HG03342 (cell line): Measurements from ENCODE around the gene ACAD8.

ENCODE experiments used
- ATAC-seq: cut with Tn5 transposase; IDR thresholded peaks from one replicate; pipeline ENCODE4 v1.9.1; 2021; ENCODE audit warnings: mild to moderate bottlenecking, moderate library complexity; ENCODE audit not compliant: unreplicated experiment

Gene ACAD8

DNA sequence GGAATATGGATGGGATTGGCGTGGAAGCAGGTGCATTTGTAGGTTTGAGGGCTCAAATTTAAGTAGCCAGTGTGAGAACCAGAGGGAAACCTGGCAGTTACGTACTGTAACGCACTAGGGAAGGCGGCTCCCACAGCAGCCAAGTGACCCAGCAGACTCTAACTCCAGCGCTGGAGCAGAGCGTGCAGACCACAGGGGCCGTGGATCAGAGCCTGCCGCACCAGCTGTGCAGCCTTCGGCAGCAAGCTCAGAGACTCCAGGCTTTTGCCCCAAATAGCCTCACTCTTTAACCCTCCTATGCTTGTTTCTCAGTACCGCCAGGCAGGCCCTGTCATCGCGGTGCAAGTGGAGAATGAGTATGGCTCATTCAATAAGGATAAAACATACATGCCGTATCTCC is 35.1 kb downstream of the ACAD8 start:
- no peak for ATAC-seq

DNA sequence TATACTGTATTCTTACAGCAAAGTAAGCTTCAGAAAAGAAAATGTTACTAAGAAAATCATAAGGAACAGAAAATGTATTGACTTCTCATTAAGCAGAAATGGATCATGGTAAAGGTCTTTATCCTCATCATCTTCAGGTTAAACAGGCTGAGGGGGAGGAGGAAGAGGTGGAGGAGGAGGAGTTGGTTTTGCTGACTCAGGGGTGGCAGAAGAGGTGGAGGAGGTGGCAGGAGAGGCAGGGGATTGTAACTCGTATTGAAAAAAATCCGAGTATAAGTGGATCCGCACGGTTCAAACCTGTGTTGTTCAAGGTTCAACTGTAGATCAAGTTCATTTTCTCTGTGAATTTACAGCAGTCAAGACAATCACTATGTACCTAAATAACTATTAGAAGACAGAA is 35.8 kb downstream of the ACAD8 start:
- ATAC-seq, result no peak

DNA sequence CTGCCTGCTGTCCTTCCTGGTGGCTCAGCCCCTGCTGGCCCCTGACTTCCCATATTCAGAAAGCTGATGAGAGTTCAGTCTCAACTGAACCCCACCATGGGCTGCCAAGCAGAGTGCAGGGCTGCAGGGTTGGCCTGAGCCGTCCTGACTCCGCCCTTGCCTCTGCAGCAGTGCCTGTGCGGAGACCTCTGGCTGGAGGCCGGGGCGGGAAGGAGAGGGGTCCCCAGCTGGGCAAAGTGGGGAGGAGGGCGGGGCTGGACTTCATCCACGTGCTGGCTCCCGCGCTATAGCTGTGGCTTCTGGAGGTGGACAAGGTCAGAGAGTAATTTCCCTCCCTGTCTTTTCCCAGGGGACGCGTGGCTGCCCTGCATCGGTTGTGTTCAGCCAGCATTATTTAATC is 36.4 kb downstream of the ACAD8 start:
- no peak for ATAC-seq

DNA sequence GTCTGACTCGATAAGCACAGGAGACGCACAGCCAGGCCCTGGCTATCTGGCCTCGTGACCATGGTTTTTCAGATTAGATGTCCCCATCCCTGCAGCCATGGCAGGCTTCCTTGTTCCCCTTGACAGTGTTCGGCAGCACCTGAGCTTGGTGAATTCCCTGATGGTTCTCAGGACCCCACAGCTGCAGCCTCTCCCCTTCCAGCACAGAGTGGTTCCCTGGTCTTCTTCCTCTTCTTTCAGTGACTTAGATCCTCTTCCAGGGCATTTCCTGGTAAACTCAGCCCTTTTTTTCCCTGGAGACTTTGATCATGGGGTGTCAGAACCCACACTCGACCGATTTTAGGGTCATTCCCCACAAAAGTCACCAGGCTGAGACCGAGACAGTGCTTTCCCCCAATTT is 37.3 kb downstream of the ACAD8 start:
- no peak for ATAC-seq

DNA sequence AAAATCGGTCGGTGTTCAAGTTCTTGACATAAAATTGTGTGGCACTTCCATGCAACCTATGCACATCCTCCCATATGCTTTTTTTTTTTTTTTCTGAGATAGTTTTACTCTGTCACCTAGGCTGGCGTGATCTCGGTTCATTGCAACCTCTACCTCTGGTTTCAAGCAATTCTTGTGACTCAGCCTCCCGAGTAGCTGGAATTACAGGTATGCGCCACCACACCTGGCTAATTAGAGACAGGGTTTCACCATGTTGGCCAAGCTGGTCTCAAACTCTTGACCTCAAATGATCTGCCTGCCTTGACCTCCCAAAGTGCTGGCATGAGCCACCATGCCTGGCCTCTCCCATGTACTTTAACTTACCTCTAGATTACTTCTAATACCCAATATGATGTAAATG is 37.8 kb downstream of the ACAD8 start:
- ATAC-seq, result no peak

DNA sequence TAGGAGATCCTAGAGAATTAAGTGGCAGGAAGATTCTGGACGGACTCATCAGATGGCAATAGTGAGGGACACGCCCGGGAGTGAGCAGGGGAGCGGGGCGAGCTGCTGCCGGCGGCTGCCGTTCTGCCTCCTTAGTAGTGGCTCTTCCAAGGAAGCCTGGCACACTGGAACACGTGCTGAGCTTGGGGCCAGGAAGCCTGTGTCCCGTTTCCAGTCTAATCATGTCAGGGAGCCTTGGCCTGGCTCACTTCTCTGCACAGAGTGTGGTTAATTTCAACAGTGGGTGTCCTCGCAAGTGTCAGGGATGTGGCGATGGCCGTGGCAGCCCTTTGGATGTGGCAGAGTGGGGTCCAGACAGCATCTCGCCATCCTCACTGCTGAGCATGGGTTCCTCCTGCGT is 39.3 kb downstream of the ACAD8 start:
- ATAC-seq, result no peak

DNA sequence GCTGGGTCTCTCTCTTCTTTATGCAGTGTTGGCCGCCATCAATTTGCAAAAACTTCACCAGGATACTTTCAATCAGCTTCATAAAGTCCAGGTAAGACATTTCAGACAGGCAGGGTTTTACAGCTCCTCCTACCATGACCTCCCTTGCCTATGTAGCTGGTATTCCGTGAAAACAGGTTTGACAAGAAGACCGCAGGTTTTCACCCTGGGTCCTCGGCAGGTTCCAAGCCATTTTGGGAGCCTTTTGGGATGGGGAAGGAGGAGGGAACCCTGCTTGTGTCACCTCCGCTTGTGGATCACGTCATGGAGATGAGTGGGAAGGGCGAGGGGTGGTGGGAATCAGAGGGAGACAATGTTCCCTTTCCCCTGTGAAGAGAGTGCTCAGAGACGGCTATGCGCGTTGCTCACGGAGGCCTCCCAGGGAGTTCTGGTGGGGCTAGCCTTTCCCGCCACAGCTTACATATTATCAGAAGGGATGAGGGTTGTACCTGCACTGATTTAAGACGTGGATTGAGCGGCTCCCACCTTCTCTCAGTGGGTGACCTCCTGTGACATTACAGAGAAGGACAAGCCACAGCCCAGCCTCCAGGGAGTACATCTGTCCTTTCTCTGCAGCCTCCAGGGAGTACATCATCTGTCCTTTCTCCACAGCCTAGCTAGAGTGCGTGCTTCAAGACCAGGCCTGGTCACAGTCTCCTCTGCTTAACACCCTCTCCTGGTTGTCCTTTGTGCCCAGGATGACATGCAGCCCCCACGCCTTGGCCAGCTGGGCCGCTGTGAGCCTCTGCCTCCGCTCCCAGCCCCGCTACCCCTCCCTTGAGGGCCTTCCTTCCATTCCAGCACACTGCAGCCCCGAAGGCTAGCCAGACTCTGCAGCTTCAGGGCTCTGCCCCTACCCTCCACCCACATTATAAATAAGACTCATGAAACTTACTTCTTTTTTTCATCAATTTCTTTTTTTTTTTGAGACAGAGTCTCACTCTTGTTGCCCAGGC is 40.0 kb downstream of the ACAD8 start:
- ATAC-seq, result no peak

DNA sequence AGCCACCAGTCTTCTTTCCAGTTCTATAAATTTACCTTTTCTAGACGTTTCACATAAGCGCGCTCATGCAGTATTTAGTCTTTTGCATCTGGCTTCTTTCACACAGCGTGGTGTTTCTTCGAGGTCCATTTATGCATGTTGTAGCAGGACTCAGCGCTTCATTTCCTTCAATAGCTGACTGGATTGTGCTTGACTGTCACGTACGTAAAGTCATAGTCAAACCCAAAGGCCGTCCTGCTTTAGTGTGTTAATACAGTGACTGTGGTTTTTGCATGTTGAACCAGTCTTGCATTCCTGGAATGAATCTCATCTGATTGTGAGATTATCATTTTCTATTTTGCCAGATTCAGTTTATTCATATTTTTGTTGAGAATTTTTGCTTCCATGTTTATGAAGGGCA is 41.3 kb downstream of the ACAD8 start:
- ATAC-seq, result no peak

DNA sequence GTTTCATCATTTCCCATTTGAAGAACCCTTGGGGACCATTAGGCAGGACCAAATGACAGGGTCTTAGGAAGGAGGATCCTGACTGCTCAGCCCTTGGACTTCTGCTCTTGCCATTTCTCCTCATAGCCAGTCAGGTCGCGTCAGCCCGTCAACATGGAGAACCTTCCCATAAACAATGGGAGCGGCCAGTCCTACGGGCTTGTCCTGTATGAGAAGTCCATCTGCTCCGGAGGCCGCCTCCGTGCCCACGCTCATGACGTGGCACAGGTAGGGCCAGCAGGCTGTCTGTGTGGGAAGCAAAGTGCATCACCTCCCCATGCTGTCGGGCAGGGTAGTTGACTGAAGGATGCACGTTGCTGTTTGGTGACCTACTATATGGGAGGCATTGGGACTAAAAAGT is 58.9 kb downstream of the ACAD8 start:
- no peak for ATAC-seq

DNA sequence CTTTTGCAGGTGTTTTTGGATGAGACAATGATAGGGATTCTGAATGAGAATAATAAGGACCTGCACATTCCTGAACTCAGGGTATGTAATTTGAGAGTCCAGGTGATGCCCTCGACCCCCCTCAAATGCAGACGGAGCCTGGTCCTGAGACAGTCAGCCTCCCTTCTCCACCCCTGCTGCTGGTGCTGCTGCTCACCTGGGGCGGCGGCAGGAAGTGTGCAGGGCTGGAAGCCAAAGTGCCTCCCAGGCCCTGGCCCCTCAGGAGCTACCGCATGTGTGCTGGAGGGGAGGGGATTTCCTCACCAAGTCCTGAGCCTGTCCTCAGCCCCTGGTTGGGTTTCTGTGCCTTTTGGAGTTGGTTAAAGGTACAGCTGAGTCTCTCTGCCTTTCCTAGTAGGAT is 59.4 kb downstream of the ACAD8 start:
- no peak for ATAC-seq

DNA sequence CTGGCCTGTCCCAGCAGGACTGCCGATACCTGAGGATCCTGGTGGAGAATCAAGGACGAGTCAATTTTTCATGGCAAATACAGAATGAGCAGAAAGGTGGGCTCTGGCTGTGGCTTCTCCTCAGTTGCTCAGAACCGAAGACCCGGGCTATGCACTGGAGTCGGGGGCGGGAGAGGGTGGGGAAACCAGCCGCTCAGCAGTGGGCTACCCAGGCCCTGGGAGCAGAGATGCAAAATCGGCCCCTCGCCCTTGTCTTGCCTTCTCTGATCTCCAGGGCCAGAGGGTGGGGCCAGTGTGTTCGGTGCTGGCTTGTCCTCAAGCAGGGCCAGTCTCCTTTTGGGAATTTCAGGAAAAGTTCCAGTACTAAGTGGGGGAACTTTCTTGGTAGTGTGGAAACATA is 60.0 kb downstream of the ACAD8 start:
- no peak for ATAC-seq

DNA sequence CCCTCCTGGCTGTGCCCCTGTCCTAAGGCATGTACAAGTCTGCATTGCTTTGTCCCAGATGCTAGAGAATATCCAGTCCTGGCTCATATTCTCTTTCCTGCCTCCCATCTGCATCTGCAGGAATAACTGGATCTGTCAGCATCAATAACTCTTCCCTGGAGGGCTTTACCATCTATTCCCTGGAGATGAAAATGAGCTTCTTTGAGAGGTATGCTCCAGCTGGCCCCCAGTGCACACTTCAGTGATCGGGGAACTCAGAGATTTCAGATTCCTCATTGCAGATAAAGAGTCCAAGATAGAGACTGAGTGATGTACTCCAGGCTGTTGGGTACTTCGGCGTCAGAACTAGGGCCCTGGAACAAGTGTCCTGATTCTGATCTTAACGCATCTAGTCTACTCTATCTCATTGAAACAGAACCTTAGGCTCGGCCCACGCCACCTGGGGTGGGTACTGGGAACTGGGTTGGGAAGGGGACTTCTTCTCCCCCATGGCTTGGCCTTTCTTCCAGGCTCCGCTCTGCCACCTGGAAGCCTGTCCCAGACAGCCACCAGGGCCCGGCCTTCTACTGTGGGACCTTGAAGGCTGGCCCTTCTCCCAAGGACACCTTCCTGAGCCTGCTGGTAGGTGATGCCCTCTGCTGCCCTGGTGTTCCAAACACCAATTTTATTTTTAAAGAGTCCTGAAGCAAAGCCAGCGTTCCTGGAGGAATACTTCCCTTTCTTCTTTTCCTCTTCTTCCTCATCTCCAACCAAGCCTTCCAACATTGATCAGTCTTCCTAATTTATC is 60.6 kb downstream of the ACAD8 start:
- ATAC-seq, result no peak
